Measurements from ENCODE around the gene PRKAA2.

GRCh38 chr1:56754708-56755479, 109.8 kb downstream of the PRKAA2 start:
- no peak for TF ChIP-seq CTCF (IDR thresholded peaks at IDR 0.05; ENCODE audit: extremely low read depth in 1 of 2, insufficient read depth in 1 of 2, low read depth in 1 of 2, low read length in 2 of 2)
- no peak for TF ChIP-seq POLR2A (IDR thresholded peaks at IDR 0.05; ENCODE audit: low read depth, low read length)
- TF ChIP-seq JUN (IDR thresholded peaks at IDR 0.05; ENCODE audit: borderline replicate concordance, insufficient read depth, insufficient read length, low read depth) = no peak
- TF ChIP-seq POLR2AphosphoS5 (IDR thresholded peaks at IDR 0.05; ENCODE audit: insufficient read depth, low read depth, low read length) = no peak
